Common myeloid progenitor, CD34-positive (primary cell): ENCODE results near the gene OPCML.

Experiments
- CTCF ChIA-PET: fragments of 350-600 bp; sonication (Branson Sonifier 250); formaldehyde crosslinking; loops from one replicate; lab custom pipeline; 2021; ENCODE audit warnings: antibody characterized with exemption; lab: Charles Lee
- POLR2A ChIA-PET: fragments of 350-600 bp; sonication (Branson Sonifier 250); formaldehyde crosslinking; loops from one replicate; lab custom pipeline; 2021; ENCODE audit warnings: antibody characterized with exemption; lab: Charles Lee
- DNase-seq, 3 donors: peaks; one replicate each; pipeline versions ENCODE4 v3.0.0 to v3.0.0-alpha.2; 2013
- H3K27ac ChIP-seq, 2 experiments: 1 replicate in 1 of 2; 2 replicates in 1 of 2; pipeline ENCODE4 v1.7.0; 2013; ENCODE audit warnings: inconsistent platforms in 2 of 2, low read length in 2 of 2, mild to moderate bottlenecking in 2 of 2, low read depth in 1 of 2, moderate library complexity in 1 of 2; ENCODE audit not compliant: severe bottlenecking in 2 of 2, insufficient read depth in 1 of 2, poor library complexity in 1 of 2
- H3K27me3 ChIP-seq, 5 experiments: replicated peaks in 2 of 5; 1 replicate in 3 of 5; 2 replicates in 2 of 5; pipeline versions ENCODE4 v1.6.1 to v1.7.0; 2013; ENCODE audit warnings: low read length in 4 of 5, mild to moderate bottlenecking in 2 of 5, moderate library complexity in 2 of 5, inconsistent platforms in 1 of 5; ENCODE audit not compliant: insufficient read depth in 5 of 5, control insufficient read depth in 4 of 5
- H3K36me3 ChIP-seq, 4 experiments: 1 replicate in 2 of 4; 2 replicates in 2 of 4; pipeline versions ENCODE4 v1.6.1 to v1.7.0; 2013; ENCODE audit warnings: low read length in 3 of 4, control low read depth in 1 of 4, mild to moderate bottlenecking in 1 of 4; ENCODE audit not compliant: control insufficient read depth in 4 of 4, insufficient read depth in 4 of 4
- H3K4me1 ChIP-seq, 4 experiments: 1 replicate in 3 of 4; 2 replicates in 1 of 4; pipeline versions ENCODE4 v1.6.1 to v1.7.1; 2013; ENCODE audit warnings: low read length in 3 of 4, mild to moderate bottlenecking in 3 of 4, control low read depth in 1 of 4, inconsistent platforms in 1 of 4, moderate library complexity in 1 of 4; ENCODE audit not compliant: control insufficient read depth in 4 of 4, insufficient read depth in 4 of 4; ENCODE audit errors: control extremely low read depth in 1 of 4
- H3K4me3 ChIP-seq, 7 experiments: 1 replicate in 4 of 7; 2 replicates in 3 of 7; pipeline versions ENCODE4 v1.5.1 to v1.7.0; 2013; ENCODE audit warnings: mild to moderate bottlenecking in 7 of 7, low read length in 6 of 7, moderate library complexity in 6 of 7, inconsistent platforms in 2 of 7, low read depth in 2 of 7, control low read depth in 1 of 7; ENCODE audit not compliant: insufficient read depth in 4 of 7, control insufficient read depth in 1 of 7; ENCODE audit errors: extremely low read depth in 1 of 7
- H3K9me3 ChIP-seq, 5 experiments: 1 replicate in 4 of 5; 2 replicates in 1 of 5; pipeline versions ENCODE4 v1.6.1 to v1.7.1; 2013; ENCODE audit warnings: low read length in 4 of 5, mild to moderate bottlenecking in 2 of 5, inconsistent platforms in 1 of 5, low read depth in 1 of 5, moderate library complexity in 1 of 5; ENCODE audit not compliant: control insufficient read depth in 4 of 5, insufficient read depth in 2 of 5; ENCODE audit errors: control extremely low read depth in 1 of 5
- WGBS: methylation state at CpG from one replicate; pipeline ENCODE4 v1.1.5; 2013; ENCODE audit not compliant: insufficient coverage; 5-methylcytosine and 5-hydroxymethylcytosine counted together

Gene OPCML

DNA sequence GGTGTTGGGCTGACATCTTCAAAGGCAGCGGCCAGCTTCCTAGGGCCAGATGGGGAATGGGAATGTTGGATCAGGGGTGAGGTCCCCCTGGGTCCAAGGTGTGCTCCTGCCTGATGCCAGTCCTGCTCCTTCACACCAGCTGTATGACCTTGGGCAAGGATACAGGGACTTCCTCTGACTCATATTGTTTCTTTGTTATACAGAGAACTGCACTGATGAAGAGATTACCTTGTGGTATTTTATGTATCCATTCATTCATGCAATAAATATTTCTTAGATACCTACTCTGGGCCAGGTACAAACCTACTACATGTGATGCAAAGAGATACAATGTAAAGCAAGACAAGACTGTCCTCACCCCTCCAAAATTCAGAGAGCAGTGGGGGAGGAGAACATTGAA, 3.9 kb upstream of the OPCML start:
- no peaks in the 10 kb centered on the region for H3K4me1 ChIP-seq
- ChIA-PET CTCF (no interaction called here), POLR2A (no interaction called here)
- H3K27ac ChIP-seq = no peak overlapping the region
- peaks cover 13 to 40% (median 19%) of the 10 kb centered on the region in 5 experiments for H3K27me3 ChIP-seq
- no peak for DNase-seq
- no peak overlapping the region for H3K4me3 ChIP-seq
- H3K9me3 ChIP-seq = no peaks in the 10 kb centered on the region
- WGBS = 80% methylated on average over 1 of the region's 1 CpG
- no peaks in the 10 kb centered on the region for H3K36me3 ChIP-seq

DNA sequence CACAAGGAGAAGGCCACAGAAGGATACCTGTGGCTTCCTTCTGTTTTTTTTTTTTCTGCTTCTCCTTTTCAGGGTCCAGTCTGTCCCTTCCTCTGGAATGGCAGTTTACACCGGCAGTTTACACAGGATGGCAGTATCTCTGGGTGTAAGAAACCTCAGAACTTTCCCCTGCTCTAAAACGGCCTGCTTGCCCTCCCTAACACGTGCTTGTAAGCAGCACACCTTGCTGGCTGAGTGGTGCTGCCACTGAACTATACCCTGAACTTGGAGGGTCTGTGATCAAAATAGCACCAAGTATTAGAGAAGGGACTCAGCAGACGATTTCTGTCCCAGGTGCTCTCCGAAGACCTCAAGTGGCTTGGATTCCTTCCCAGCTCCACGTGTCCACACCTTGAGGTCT, 904 bp upstream of the OPCML start:
- CTCF ChIA-PET = no interaction called here
- Histone ChIP-seq H3K9me3 (peaks cover 0 to 1% (median 0%) of the 10 kb centered on the region in 5 experiments), H3K27ac (no peak overlapping the region), H3K36me3 (no peaks in the 10 kb centered on the region), H3K4me3 (no peak overlapping the region), H3K4me1 (no peaks in the 10 kb centered on the region), H3K27me3 (peaks cover 17 to 63% (median 26%) of the 10 kb centered on the region in 5 experiments)
- POLR2A ChIA-PET = no interaction called here
- no peak for DNase-seq
- 49% methylated on average over 6 of the region's 6 CpGs for WGBS

GRCh38 chr11:133531458-133531857, 843 bp downstream of the OPCML start:
- H3K4me1 ChIP-seq = no peaks in the 10 kb centered on the region
- no peak overlapping the region for H3K27ac ChIP-seq
- peaks cover 0 to 1% (median 0%) of the 10 kb centered on the region in 5 experiments for H3K9me3 ChIP-seq
- POLR2A ChIA-PET = no interaction called here
- H3K36me3 ChIP-seq = no peaks in the 10 kb centered on the region
- CTCF ChIA-PET = no interaction called here
- H3K27me3 ChIP-seq = peaks cover 17 to 65% (median 26%) of the 10 kb centered on the region in 5 experiments
- 4% methylated on average over 5 of the region's 6 CpGs for WGBS
- no peak for DNase-seq
- no peak overlapping the region for H3K4me3 ChIP-seq

GRCh38 chr11:133530501-133530835, 1.8 kb downstream of the OPCML start:
- CTCF ChIA-PET = no interaction called here
- POLR2A ChIA-PET = no interaction called here
- WGBS = 17% methylated on average over 3 of the region's 3 CpGs

GRCh38 chr11:133529807-133530500, 2.3 kb downstream of the OPCML start:
- Histone ChIP-seq H3K36me3 (no peaks in the 10 kb centered on the region), H3K27me3 (peaks cover 17 to 63% (median 26%) of the 10 kb centered on the region in 5 experiments), H3K27ac (no peak overlapping the region), H3K4me3 (no peak overlapping the region), H3K4me1 (no peaks in the 10 kb centered on the region), H3K9me3 (peaks cover 0 to 1% (median 0%) of the 10 kb centered on the region in 5 experiments)
- no peak for DNase-seq
- WGBS = 9% methylated on average over 8 of the region's 18 CpGs
- CTCF ChIA-PET = no interaction called here
- POLR2A ChIA-PET = no interaction called here

More at GRCh38 chr11:133530501-133530835, 1.8 kb downstream of the OPCML start:
- Histone ChIP-seq H3K4me3 (no peak overlapping the region), H3K27ac (no peak overlapping the region), H3K36me3 (no peaks in the 10 kb centered on the region), H3K9me3 (peaks cover 0 to 1% (median 0%) of the 10 kb centered on the region in 5 experiments), H3K27me3 (peaks cover 17 to 63% (median 26%) of the 10 kb centered on the region in 5 experiments), H3K4me1 (no peaks in the 10 kb centered on the region)
- DNase-seq = no peak

DNA sequence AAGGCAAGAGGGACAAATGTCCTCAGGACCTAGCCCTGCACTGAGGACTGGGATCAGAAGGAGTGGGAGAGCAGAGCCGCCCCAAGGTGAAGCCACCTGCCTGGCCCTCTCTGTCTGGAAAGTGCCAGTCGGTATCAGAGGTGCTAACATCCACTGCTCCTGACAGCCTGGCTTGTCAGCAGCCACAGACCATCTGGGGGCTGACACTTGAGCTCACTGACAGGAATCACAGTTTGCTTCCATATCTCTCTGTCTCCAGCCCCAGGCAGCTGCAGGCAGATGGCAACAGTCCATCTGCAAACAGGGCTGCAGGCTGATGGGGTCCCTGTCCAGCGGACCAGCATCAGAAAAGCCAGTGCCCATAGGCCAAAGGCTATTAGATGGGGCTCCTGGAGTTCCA, 5.5 kb downstream of the OPCML start:
- Histone ChIP-seq H3K27ac (no peak overlapping the region), H3K36me3 (no peaks in the 10 kb centered on the region), H3K9me3 (peaks cover 0 to 1% (median 0%) of the 10 kb centered on the region in 5 experiments), H3K4me3 (no peak overlapping the region), H3K4me1 (no peaks in the 10 kb centered on the region), H3K27me3 (peaks cover 3 to 41% (median 10%) of the 10 kb centered on the region in 5 experiments)
- WGBS = 86% methylated on average over 3 of the region's 3 CpGs
- ChIA-PET POLR2A (no interaction called here), CTCF (no interaction called here)
- DNase-seq = no peak

- Histone ChIP-seq H3K36me3 (no peaks in the 10 kb centered on the region), H3K27me3 (peaks cover 0 to 32% (median 8%) of the 10 kb centered on the region in 5 experiments), H3K27ac (no peak overlapping the region), H3K4me1 (no peaks in the 10 kb centered on the region), H3K9me3 (peaks cover 0 to 1% (median 0%) of the 10 kb centered on the region in 5 experiments), H3K4me3 (no peak overlapping the region)
- CTCF ChIA-PET = no interaction called here
- no peak for DNase-seq
- POLR2A ChIA-PET = no interaction called here
- 95% methylated on average over 7 of the region's 7 CpGs for WGBS
Observed at GRCh38 chr11:133525976-133526375, 6.3 kb downstream of the OPCML start.
